Nephron (organoid): ENCODE measurements around the gene MBD4.
A peak's percentile ranks its signal among the peaks of the same experiment; 100 is the strongest.
"Not testable (repeated sequence)": the region's sequence is repeated elsewhere in the genome, so short reads cannot be mapped to it uniquely, and the experiment has no call there.

Source experiments
- H3K27ac Mint-ChIP-seq, 3 experiments: 2 replicates each; pipeline ENCODE4 v1.8.0; 2020; ENCODE audit warnings: mixed read lengths in 3 of 3, mild to moderate bottlenecking in 2 of 3, moderate library complexity in 1 of 3
- H3K27me3 Mint-ChIP-seq: 2 replicates; pipeline ENCODE4 v1.8.0; 2021; ENCODE audit warnings: low read depth, mild to moderate bottlenecking, moderate library complexity, mixed read lengths
- H3K36me3 Mint-ChIP-seq: 2 replicates; pipeline ENCODE4 v1.8.0; 2020; ENCODE audit warnings: low read depth, mixed read lengths
- H3K4me1 Mint-ChIP-seq: 2 replicates; pipeline ENCODE4 v1.8.0; 2020; ENCODE audit warnings: mixed read lengths
- H3K4me3 Mint-ChIP-seq, 3 experiments: 2 replicates each; pipeline ENCODE4 v1.8.0; 2020; ENCODE audit warnings: mild to moderate bottlenecking in 3 of 3, mixed read lengths in 3 of 3, moderate library complexity in 2 of 3
- H3K9me3 Mint-ChIP-seq: 2 replicates; pipeline ENCODE4 v1.8.0; 2020; ENCODE audit warnings: mixed read lengths
- CTCF ChIP-seq, 3 experiments: fragments of 200-600 bp; sonication (generic); IDR thresholded peaks; one replicate each; pipeline ENCODE4 v1.5.0; 2021; ENCODE audit warnings: antibody characterized with exemption in 3 of 3; ENCODE audit not compliant: unreplicated experiment in 3 of 3

Gene MBD4

GRCh38 chr3:129399145-129399894 lies 40.4 kb downstream of the MBD4 start:
- H3K9me3 Mint-ChIP-seq: no peaks in the 10 kb centered on the region
- peak overlapping the region; percentile 96 to 98 (median 97) for H3K4me3 Mint-ChIP-seq
- H3K4me1 Mint-ChIP-seq: peaks cover 19% of the 10 kb centered on the region
- H3K27ac Mint-ChIP-seq: peak overlapping the region; percentile 99 to 100 (median 100)
- H3K36me3 Mint-ChIP-seq: peaks cover 10% of the 10 kb centered on the region
- peak; percentile 66 to 85 (median 80) for TF ChIP-seq CTCF (IDR thresholded peaks at IDR 0.05; ENCODE audit: unreplicated experiment in 3 of 3)
- H3K27me3 Mint-ChIP-seq: no peaks in the 10 kb centered on the region

GRCh38 chr3:129398803-129399144 lies 41.0 kb downstream of the MBD4 start:
- no peaks in the 10 kb centered on the region for H3K9me3 Mint-ChIP-seq
- H3K4me3 Mint-ChIP-seq: peak overlapping the region; percentile 96 to 98 (median 97)
- no peak for TF ChIP-seq CTCF (IDR thresholded peaks at IDR 0.05; ENCODE audit: unreplicated experiment in 3 of 3)
- H3K36me3 Mint-ChIP-seq: peaks cover 10% of the 10 kb centered on the region
- H3K4me1 Mint-ChIP-seq: peaks cover 19% of the 10 kb centered on the region
- H3K27me3 Mint-ChIP-seq: no peaks in the 10 kb centered on the region
- peak overlapping the region; percentile 99 to 100 (median 100) for H3K27ac Mint-ChIP-seq

GRCh38 chr3:129393760-129394564 lies 45.8 kb downstream of the MBD4 start:
- Mint-ChIP-seq H3K4me1 (peaks cover 14% of the 10 kb centered on the region), H3K36me3 (peaks cover 43% of the 10 kb centered on the region)
- H3K27ac Mint-ChIP-seq, H3K4me3 Mint-ChIP-seq, H3K9me3 Mint-ChIP-seq, H3K27me3 Mint-ChIP-seq: not testable (repeated sequence)

- Mint-ChIP-seq H3K4me1 (peaks cover 9% of the 10 kb centered on the region), H3K9me3 (no peaks in the 10 kb centered on the region), H3K36me3 (peaks cover 45% of the 10 kb centered on the region), H3K27me3 (no peaks in the 10 kb centered on the region), H3K27ac (no peak overlapping the region), H3K4me3 (no peak overlapping the region)
- TF ChIP-seq CTCF (IDR thresholded peaks at IDR 0.05; ENCODE audit: unreplicated experiment in 3 of 3): no peak
Observed at GRCh38 chr3:129393271-129393670, 46.5 kb downstream of the MBD4 start.

GRCh38 chr3:129392106-129392887 lies 47.5 kb downstream of the MBD4 start:
- H3K27ac Mint-ChIP-seq, H3K9me3 Mint-ChIP-seq, H3K27me3 Mint-ChIP-seq, H3K4me1 Mint-ChIP-seq, H3K4me3 Mint-ChIP-seq: not testable (repeated sequence)
- H3K36me3 Mint-ChIP-seq: peaks cover 53% of the 10 kb centered on the region

GRCh38 chr3:129391583-129391982 lies 48.2 kb downstream of the MBD4 start:
- peaks cover 59% of the 10 kb centered on the region for H3K36me3 Mint-ChIP-seq
- H3K4me3 Mint-ChIP-seq, H3K27me3 Mint-ChIP-seq, H3K27ac Mint-ChIP-seq, H3K4me1 Mint-ChIP-seq, H3K9me3 Mint-ChIP-seq: not testable (repeated sequence)

- H3K27ac Mint-ChIP-seq: peak overlapping the region in 1 of 3 experiments; percentile 50
Observed at GRCh38 chr3:129389572-129389937, 50.2 kb downstream of the MBD4 start.

GRCh38 chr3:129388791-129389571 lies 50.8 kb downstream of the MBD4 start:
- not testable (repeated sequence) for H3K4me1 Mint-ChIP-seq, H3K4me3 Mint-ChIP-seq, H3K27me3 Mint-ChIP-seq, H3K9me3 Mint-ChIP-seq
- peak overlapping the region in 1 of 3 experiments; percentile 50 for H3K27ac Mint-ChIP-seq
- peaks cover 53% of the 10 kb centered on the region for H3K36me3 Mint-ChIP-seq

More at GRCh38 chr3:129389572-129389937, 50.2 kb downstream of the MBD4 start:
- peaks cover 56% of the 10 kb centered on the region for H3K36me3 Mint-ChIP-seq
- no peaks in the 10 kb centered on the region for H3K9me3 Mint-ChIP-seq
- no peak overlapping the region for H3K4me3 Mint-ChIP-seq
- H3K27me3 Mint-ChIP-seq: no peaks in the 10 kb centered on the region
- no peak for TF ChIP-seq CTCF (IDR thresholded peaks at IDR 0.05; ENCODE audit: unreplicated experiment in 3 of 3)
- H3K4me1 Mint-ChIP-seq: no peaks in the 10 kb centered on the region
